T-cell (primary cell): ENCODE results near the gene TMEM59. TPM values are rescaled to one million over a fixed set of nuclear protein-coding genes. Genes with fewer than 3 reads are reported as not detected.

ENCODE experiments used
- ATAC-seq, 4 experiments: fragments of 200-7000 bp in 3 of 4; fragments of 150-1000 bp in 1 of 4; cut with Tn5 transposase; replicated peaks in 1 of 4; 1 replicate in 3 of 4; 2 replicates in 1 of 4; pipeline ENCODE4 v1.10.0; 2021; ENCODE audit warnings: moderate library complexity in 3 of 4, mild to moderate bottlenecking in 2 of 4, moderate number of reproducible peaks in 1 of 4
- CTCF ChIA-PET, 2 donors: fragments of 300-600 bp; sonication (Branson Sonifier 250); formaldehyde crosslinking; loops; one replicate each; lab custom pipeline; 2022; ENCODE audit warnings: antibody characterized with exemption in 2 of 2; lab: Charles Lee
- POLR2A ChIA-PET, 2 donors: fragments of 300-600 bp; sonication (Branson Sonifier 250); formaldehyde crosslinking; loops; one replicate each; lab custom pipeline; 2022; ENCODE audit warnings: antibody characterized with exemption in 2 of 2; lab: Charles Lee
- DNase-seq, 35 experiments: peaks; one replicate each; pipeline versions ENCODE4 v3.0.0 to v3.0.0-alpha.2; 2013 to 2023
- H3K27ac ChIP-seq: one replicate; pipeline ENCODE4 v1.5.1; 2013; ENCODE audit warnings: low read length
- H3K27me3 ChIP-seq, 2 experiments: replicated peaks in 1 of 2; 1 replicate in 1 of 2; 2 replicates in 1 of 2; pipeline versions ENCODE4 v1.6.1 to v1.7.0; 2013; ENCODE audit warnings: low read length in 1 of 2, mixed read lengths in 1 of 2; ENCODE audit not compliant: control insufficient read depth in 2 of 2, insufficient read depth in 2 of 2; ENCODE audit errors: extremely low read depth in 1 of 2
- H3K36me3 ChIP-seq, 2 donors: 1 replicate in 1 of 2; 2 replicates in 1 of 2; pipeline versions ENCODE4 v1.6.1 to v1.7.0; 2013; ENCODE audit warnings: low read length in 1 of 2; ENCODE audit not compliant: control insufficient read depth in 2 of 2, insufficient read depth in 1 of 2; ENCODE audit errors: extremely low read depth in 1 of 2
- H3K4me1 ChIP-seq, 2 experiments: 1 replicate in 1 of 2; 2 replicates in 1 of 2; pipeline versions ENCODE4 v1.6.1 to v1.7.0; 2013; ENCODE audit warnings: low read length in 2 of 2, mixed read lengths in 1 of 2; ENCODE audit not compliant: insufficient read depth in 2 of 2, control insufficient read depth in 1 of 2; ENCODE audit errors: extremely low read depth in 1 of 2
- H3K4me3 ChIP-seq, 2 donors: 1 replicate in 1 of 2; 2 replicates in 1 of 2; pipeline versions ENCODE4 v1.5.1 to v1.7.0; 2013; ENCODE audit warnings: mild to moderate bottlenecking in 2 of 2, low read length in 1 of 2, moderate library complexity in 1 of 2; ENCODE audit not compliant: control insufficient read depth in 1 of 2; ENCODE audit errors: extremely low read depth in 1 of 2
- H3K9me3 ChIP-seq: 2 replicates; pipeline ENCODE4 v1.7.0; 2013
- H3K27ac Mint-ChIP-seq, 2 donors: one replicate each; pipeline ENCODE4 v1.8.0; 2020 to 2021; ENCODE audit warnings: mild to moderate bottlenecking in 2 of 2, mixed read lengths in 2 of 2
- H3K27me3 Mint-ChIP-seq, 2 donors: one replicate each; pipeline ENCODE4 v1.8.0; 2021 to 2022; ENCODE audit warnings: mixed read lengths in 2 of 2
- H3K36me3 Mint-ChIP-seq: one replicate; pipeline ENCODE4 v1.8.0; 2021; ENCODE audit warnings: mixed read lengths
- H3K4me1 Mint-ChIP-seq, 3 donors: one replicate each; pipeline ENCODE4 v1.8.0; 2020 to 2022; ENCODE audit warnings: mixed read lengths in 3 of 3, mild to moderate bottlenecking in 1 of 3
- H3K4me3 Mint-ChIP-seq, 3 donors: one replicate each; pipeline ENCODE4 v1.8.0; 2020 to 2022; ENCODE audit warnings: mild to moderate bottlenecking in 3 of 3, mixed read lengths in 3 of 3, moderate library complexity in 3 of 3
- H3K9me3 Mint-ChIP-seq, 3 donors: one replicate each; pipeline ENCODE4 v1.8.0; 2020 to 2022; ENCODE audit warnings: mixed read lengths in 3 of 3
- WGBS: methylation state at CpG from one replicate; pipeline ENCODE4 v1.1.5; 2013; ENCODE audit warnings: missing lambda C conversion rate; ENCODE audit not compliant: insufficient coverage; 5-methylcytosine and 5-hydroxymethylcytosine counted together
- total RNA-seq, 35 experiments: library from RNA in 6 of 35; stranded (reverse) in 6 of 35; fragments of 120-200 nt in 1 of 35; gene quantifications; one replicate each; pipeline versions ENCODE4 v1.2.1 to v1.2.4 and lab custom pipeline; 2013 to 2026

The TMEM59 gene
- total RNA-seq, 5 donors from 2014 or later (not counting 1 experiment from before 2014, with no cell fraction given), result 138 to 193 (median 174) TPM

DNA sequence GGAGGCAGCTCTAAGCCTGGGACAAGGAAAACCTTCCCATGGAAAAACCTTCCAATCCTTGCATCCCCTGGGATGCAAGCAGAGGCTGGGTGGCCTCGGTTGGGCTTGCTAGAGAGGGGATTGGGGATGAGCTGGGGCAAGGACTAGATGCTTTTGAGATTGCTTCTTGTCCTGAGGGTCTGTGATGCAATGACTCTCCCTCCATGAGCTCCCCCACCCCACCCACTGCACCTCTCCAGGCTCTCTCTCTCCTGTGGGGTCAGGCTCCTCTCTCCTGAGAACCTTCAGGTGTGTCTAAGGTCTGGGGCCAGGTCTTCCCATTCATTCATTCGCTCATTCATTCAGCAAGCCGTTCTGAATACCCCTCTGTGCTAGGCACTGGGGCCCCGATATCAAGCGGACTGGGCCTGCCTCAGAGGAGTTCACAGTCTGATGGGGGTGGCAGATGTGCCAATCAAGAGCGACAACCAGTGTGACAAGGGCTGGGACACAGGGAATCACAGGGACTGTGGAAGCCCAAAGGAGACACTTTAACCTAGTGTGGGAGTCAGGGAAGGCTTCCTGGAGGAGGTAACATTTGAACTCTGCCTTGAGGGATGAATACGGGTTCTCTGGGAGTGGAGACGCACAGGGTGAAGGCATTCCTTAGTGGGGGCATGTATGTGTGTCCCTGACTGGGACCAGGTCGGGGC, 41.5 kb downstream of the TMEM59 start:
- Mint-ChIP-seq H3K4me1 (no peaks in the 10 kb centered on the region), H3K4me3 (no peak overlapping the region), H3K9me3 (no peaks in the 10 kb centered on the region), H3K27ac (no peak overlapping the region), H3K27me3 (peaks cover 0 to 15% of the 10 kb centered on the region in 2 donors), H3K36me3 (no peaks in the 10 kb centered on the region)
- Histone ChIP-seq H3K9me3 (no peaks in the 10 kb centered on the region), H3K4me1 (no peaks in the 10 kb centered on the region), H3K27me3 (peaks cover 0 to 31% of the 10 kb centered on the region in 2 experiments), H3K27ac (no peak overlapping the region), H3K36me3 (no peaks in the 10 kb centered on the region), H3K4me3 (no peak overlapping the region)
- POLR2A ChIA-PET, result no interaction called here
- CTCF ChIA-PET, result no interaction called here
- DNase-seq (no peak), ATAC-seq (no peak)
- WGBS, result 79% methylated on average over 6 of the region's 9 CpGs

DNA sequence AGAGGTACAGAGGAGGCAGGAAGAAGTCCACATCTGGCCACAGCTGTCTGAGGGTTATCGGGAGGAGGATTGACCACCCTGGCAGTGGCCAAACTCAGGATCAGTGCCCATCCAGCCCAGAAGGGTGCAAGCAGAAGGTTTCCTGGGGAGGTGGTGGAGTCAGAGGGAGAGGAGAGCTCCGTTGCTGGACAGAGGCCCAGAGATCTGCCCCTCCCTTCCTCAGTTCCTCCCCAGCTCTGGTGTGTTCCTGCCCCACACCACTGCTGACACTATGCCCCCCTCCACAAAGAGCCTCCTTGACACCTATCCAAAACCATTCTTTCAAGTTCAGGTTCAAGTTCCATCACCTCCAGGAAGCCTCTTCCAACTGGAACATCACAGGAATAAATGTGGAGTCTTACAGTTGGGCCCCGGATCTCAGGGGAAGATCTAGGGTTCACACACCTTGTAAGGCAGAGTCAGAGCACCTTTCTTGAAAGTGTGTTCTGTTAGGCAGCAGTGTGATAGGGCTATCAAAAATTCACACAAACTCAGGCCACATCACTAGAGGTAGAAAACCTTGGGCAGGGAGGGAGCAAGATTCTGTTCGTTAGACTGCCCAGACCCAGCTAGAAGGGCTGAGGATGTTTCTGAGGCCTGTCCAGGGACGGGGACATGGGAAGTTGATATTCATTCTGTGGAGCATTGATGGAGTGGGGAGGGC, 42.4 kb downstream of the TMEM59 start:
- H3K4me3 Mint-ChIP-seq, result no peak overlapping the region
- 75% methylated on average over 2 of the region's 5 CpGs for WGBS
- peaks cover 3 to 16% of the 10 kb centered on the region in 2 donors for H3K27me3 Mint-ChIP-seq
- no peaks in the 10 kb centered on the region for H3K4me1 ChIP-seq
- H3K4me1 Mint-ChIP-seq, result no peaks in the 10 kb centered on the region
- H3K9me3 Mint-ChIP-seq, result no peaks in the 10 kb centered on the region
- H3K36me3 ChIP-seq, result no peaks in the 10 kb centered on the region
- no peak overlapping the region for H3K27ac Mint-ChIP-seq
- H3K27ac ChIP-seq, result no peak overlapping the region
- no peak overlapping the region for H3K4me3 ChIP-seq
- H3K27me3 ChIP-seq, result peaks cover 0 to 31% of the 10 kb centered on the region in 2 experiments
- ChIA-PET POLR2A (no interaction called here), CTCF (no interaction called here)
- ATAC-seq (no peak), DNase-seq (no peak)
- no peaks in the 10 kb centered on the region for H3K9me3 ChIP-seq
- no peaks in the 10 kb centered on the region for H3K36me3 Mint-ChIP-seq

DNA sequence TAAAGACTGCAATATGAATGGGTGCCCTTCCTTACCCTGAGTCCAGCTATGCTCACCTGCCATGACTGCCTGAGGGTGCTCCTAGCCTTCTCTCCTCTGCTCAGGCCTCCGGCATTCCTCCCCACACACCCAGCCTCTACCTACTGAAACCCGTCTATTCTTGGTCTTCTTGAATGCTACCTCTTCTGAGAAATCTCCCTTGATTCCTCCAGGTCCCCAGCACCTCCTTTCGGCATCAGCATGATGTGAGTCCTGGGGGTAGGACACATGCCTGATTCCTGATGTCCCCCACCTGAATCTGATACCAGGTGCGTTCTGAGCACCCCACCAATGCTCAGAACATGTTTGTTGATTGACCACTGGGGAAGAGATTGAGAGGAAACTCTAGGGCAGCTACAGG, 43.6 kb downstream of the TMEM59 start:
- no peaks in the 10 kb centered on the region for H3K4me1 Mint-ChIP-seq
- Histone ChIP-seq H3K27me3 (peaks cover 0 to 29% of the 10 kb centered on the region in 2 experiments), H3K4me3 (no peak overlapping the region), H3K9me3 (no peaks in the 10 kb centered on the region), H3K27ac (no peak overlapping the region), H3K36me3 (no peaks in the 10 kb centered on the region), H3K4me1 (no peaks in the 10 kb centered on the region)
- WGBS, result 100% methylated on average over 1 of the region's 4 CpGs
- H3K4me3 Mint-ChIP-seq, result no peak overlapping the region
- CTCF ChIA-PET, result no interaction called here
- H3K9me3 Mint-ChIP-seq, result no peaks in the 10 kb centered on the region
- H3K27me3 Mint-ChIP-seq, result peaks cover 3 to 17% of the 10 kb centered on the region in 2 donors
- DNase-seq (no peak), ATAC-seq (no peak)
- no peak overlapping the region for H3K27ac Mint-ChIP-seq
- no peaks in the 10 kb centered on the region for H3K36me3 Mint-ChIP-seq
- POLR2A ChIA-PET, result no interaction called here

DNA sequence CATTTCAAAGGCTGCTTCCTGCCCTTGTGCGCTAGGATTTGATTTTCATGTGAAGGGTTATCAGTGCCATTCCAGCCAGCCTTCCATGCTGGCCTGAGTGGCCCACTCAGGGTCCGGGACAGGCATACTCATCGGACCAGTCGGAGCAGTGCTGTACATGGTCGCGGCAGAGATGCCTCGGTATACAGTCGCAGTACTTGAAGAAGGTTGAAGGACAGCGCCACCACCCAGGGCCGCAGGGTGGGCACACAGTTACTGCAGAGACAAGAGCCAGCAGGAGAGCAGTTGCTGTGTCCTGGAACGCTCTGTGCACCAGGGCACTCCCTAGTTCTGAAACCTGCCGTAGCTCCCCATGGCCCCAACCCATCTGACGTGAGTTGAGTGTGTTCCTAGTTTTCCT, 44.1 kb downstream of the TMEM59 start:
- ATAC-seq (no peak), DNase-seq (no peak)
- Mint-ChIP-seq H3K4me3 (no peak overlapping the region), H3K36me3 (no peaks in the 10 kb centered on the region), H3K4me1 (no peaks in the 10 kb centered on the region), H3K9me3 (no peaks in the 10 kb centered on the region), H3K27me3 (peaks cover 3 to 17% of the 10 kb centered on the region in 2 donors), H3K27ac (no peak overlapping the region)
- Histone ChIP-seq H3K27me3 (peaks cover 0 to 26% of the 10 kb centered on the region in 2 experiments), H3K27ac (no peak overlapping the region), H3K4me1 (no peaks in the 10 kb centered on the region), H3K36me3 (no peaks in the 10 kb centered on the region), H3K9me3 (no peaks in the 10 kb centered on the region), H3K4me3 (no peak overlapping the region)
- CTCF ChIA-PET, result no interaction called here
- WGBS, result 93% methylated on average over 13 of the region's 13 CpGs
- POLR2A ChIA-PET, result no interaction called here

DNA sequence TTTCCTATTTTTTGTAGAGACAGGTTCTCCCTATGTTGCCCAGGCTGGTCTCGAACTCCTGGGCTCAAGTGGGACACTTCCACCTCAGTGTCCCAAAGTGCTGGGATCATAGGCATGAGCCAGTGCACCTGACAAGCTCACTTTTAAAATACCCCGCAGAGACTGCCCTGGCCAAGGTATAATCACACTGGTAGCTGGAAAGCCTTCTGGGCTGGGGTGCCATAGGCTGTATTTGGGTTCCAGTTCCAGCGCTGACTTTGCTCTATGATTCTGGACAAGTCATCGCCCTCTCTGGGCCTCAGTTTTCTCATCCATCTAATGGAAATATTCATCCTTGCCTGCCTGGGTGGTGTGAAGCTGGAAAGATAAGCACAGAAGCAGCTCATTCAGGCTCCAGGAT, 45.4 kb downstream of the TMEM59 start:
- Mint-ChIP-seq H3K27me3 (peaks cover 3 to 12% of the 10 kb centered on the region in 2 donors), H3K4me1 (no peaks in the 10 kb centered on the region), H3K9me3 (no peaks in the 10 kb centered on the region), H3K4me3 (no peak overlapping the region), H3K27ac (no peak overlapping the region), H3K36me3 (no peaks in the 10 kb centered on the region)
- ChIA-PET POLR2A (no interaction called here), CTCF (no interaction called here)
- ATAC-seq (no peak), DNase-seq (no peak)
- H3K36me3 ChIP-seq, result no peaks in the 10 kb centered on the region
- H3K4me1 ChIP-seq, result no peaks in the 10 kb centered on the region
- H3K4me3 ChIP-seq, result no peak overlapping the region
- no peak overlapping the region for H3K27ac ChIP-seq
- peaks cover 0 to 18% of the 10 kb centered on the region in 2 experiments for H3K27me3 ChIP-seq
- WGBS, result 66% methylated on average over 2 of the region's 4 CpGs
- no peaks in the 10 kb centered on the region for H3K9me3 ChIP-seq

DNA sequence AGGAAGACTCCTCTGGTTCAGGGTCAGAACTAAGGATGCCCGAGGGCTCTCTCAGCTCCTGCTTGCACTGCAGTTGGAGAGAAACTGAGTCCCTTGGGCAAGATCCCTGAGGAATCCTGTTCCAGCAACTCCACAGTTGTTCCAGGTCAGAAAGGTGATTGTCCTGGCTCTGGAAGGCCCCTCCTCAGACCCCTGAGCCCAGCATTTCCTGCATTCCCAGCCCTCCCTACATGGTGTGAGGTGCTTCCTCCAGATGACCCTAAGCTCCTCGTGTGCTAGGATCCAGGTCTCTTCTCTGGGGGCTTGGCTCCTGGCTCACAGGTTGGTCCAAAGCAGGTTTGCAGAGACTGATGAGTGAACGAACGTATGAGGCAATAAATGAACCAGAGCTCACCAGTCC, 46.5 kb downstream of the TMEM59 start:
- WGBS, result 54% methylated on average over 2 of the region's 4 CpGs
- DNase-seq (no peak), ATAC-seq (no peak)
- H3K27me3 Mint-ChIP-seq, result peaks cover 3 to 8% of the 10 kb centered on the region in 2 donors
- no peak overlapping the region for H3K27ac ChIP-seq
- no peaks in the 10 kb centered on the region for H3K36me3 Mint-ChIP-seq
- H3K9me3 ChIP-seq, result no peaks in the 10 kb centered on the region
- H3K4me1 Mint-ChIP-seq, result no peaks in the 10 kb centered on the region
- H3K4me1 ChIP-seq, result no peaks in the 10 kb centered on the region
- no peak overlapping the region for H3K27ac Mint-ChIP-seq
- no peak overlapping the region for H3K4me3 Mint-ChIP-seq
- CTCF ChIA-PET, result no interaction called here
- no peaks in the 10 kb centered on the region for H3K36me3 ChIP-seq
- H3K9me3 Mint-ChIP-seq, result no peaks in the 10 kb centered on the region
- no peak overlapping the region for H3K4me3 ChIP-seq
- H3K27me3 ChIP-seq, result peaks cover 0 to 16% of the 10 kb centered on the region in 2 experiments
- POLR2A ChIA-PET, result no interaction called here
